Small intestine (tissue), 7 donors: ENCODE measurements around the gene AMDHD1. TPM values are rescaled to one million over a fixed set of nuclear protein-coding genes. Genes with fewer than 3 reads are reported as not detected.

Source experiments
- DNase-seq, 2 donors: peaks; one replicate each; pipeline versions ENCODE4 v3.0.0 to v3.0.0-alpha.2; 2013
- FAIRE-seq: peaks from 2 replicates; lab custom pipeline; 2012; peaks lifted over from hg19 to GRCh38; lab: Jason Lieb, UNC
- H3K27ac ChIP-seq, 3 donors: one replicate each; pipeline ENCODE4 v1.5.1; 2013; ENCODE audit warnings: low read length in 2 of 3, mild to moderate bottlenecking in 2 of 3, control low read depth in 1 of 3, inconsistent platforms in 1 of 3, low read depth in 1 of 3, moderate library complexity in 1 of 3
- H3K27me3 ChIP-seq, 3 donors: one replicate each; pipeline ENCODE4 v1.6.1; 2013; ENCODE audit warnings: low read length in 3 of 3, inconsistent platforms in 1 of 3; ENCODE audit not compliant: control insufficient read depth in 3 of 3, insufficient read depth in 3 of 3
- H3K36me3 ChIP-seq, 3 donors: one replicate each; pipeline ENCODE4 v1.6.1; 2013; ENCODE audit warnings: low read length in 3 of 3, inconsistent platforms in 1 of 3, low read depth in 1 of 3, mild to moderate bottlenecking in 1 of 3, moderate library complexity in 1 of 3; ENCODE audit not compliant: control insufficient read depth in 3 of 3, insufficient read depth in 2 of 3
- H3K4me1 ChIP-seq, 3 donors: one replicate each; pipeline ENCODE4 v1.6.1; 2013; ENCODE audit warnings: low read length in 2 of 3, inconsistent platforms in 1 of 3, low read depth in 1 of 3, mild to moderate bottlenecking in 1 of 3, moderate library complexity in 1 of 3; ENCODE audit not compliant: control insufficient read depth in 3 of 3, insufficient read depth in 2 of 3
- H3K4me3 ChIP-seq, 3 donors: one replicate each; pipeline ENCODE4 v1.5.1; 2013; ENCODE audit warnings: low read length in 3 of 3, control low read depth in 1 of 3, inconsistent platforms in 1 of 3, low read depth in 1 of 3, mild to moderate bottlenecking in 1 of 3, moderate library complexity in 1 of 3
- H3K9me3 ChIP-seq, 2 donors: one replicate each; pipeline ENCODE4 v1.6.1; 2013; ENCODE audit warnings: low read depth in 1 of 2, low read length in 1 of 2; ENCODE audit not compliant: control insufficient read depth in 2 of 2, insufficient read depth in 1 of 2
- WGBS, 3 donors: extraction: QIAGEN DNeasy Blood & Tissue Kit; methylation state at CpG; one replicate each; pipeline ENCODE4 v1.1.7; 2013; 5-methylcytosine and 5-hydroxymethylcytosine counted together
- polyA plus RNA-seq, 4 donors: library from polyadenylated mRNA; stranded (reverse) in 3 of 4; unstranded in 1 of 4; fragments of 200-250 nt in 3 of 4; fragments of 120-200 nt in 1 of 4; gene quantifications; one replicate each; pipeline versions ENCODE4 v1.2.1 to v1.2.3, GENCODE V29; 2013
- donor health status: healthy with polysubstance abuse.
- donor health status: control.
- donor health status: control.
- donor health status: Bipolar disorder and iron deficiency.
- donor health status: healthy.

The AMDHD1 gene
- polyA plus RNA-seq, 4 donors, result 0.61 to 10.9 (median 0.85) TPM

GRCh38 chr12:95978774-95979173 is 35.6 kb downstream of the AMDHD1 start:
- WGBS, 3 donors, result 80 to 88% (median 84%) methylated on average over 3 of the region's 3 CpGs
- H3K9me3 ChIP-seq, result no peaks in the 10 kb centered on the region

GRCh38 chr12:95980437-95980836 is 37.3 kb downstream of the AMDHD1 start:
- Histone ChIP-seq H3K27ac (peak overlapping the region in 1 of 3 donors; percentile 16), H3K9me3 (no peaks in the 10 kb centered on the region), H3K4me1 (peaks cover 0 to 4% (median 0%) of the 10 kb centered on the region in 3 donors), H3K4me3 (no peak overlapping the region), H3K27me3 (no peaks in the 10 kb centered on the region), H3K36me3 (peaks cover 0 to 3% (median 0%) of the 10 kb centered on the region in 3 donors)
- FAIRE-seq, result no peak
- no peak for DNase-seq
- WGBS, 3 donors, result 92 to 96% (median 92%) methylated on average over 5 of the region's 5 CpGs

More at GRCh38 chr12:95978774-95979173, 35.6 kb downstream of the AMDHD1 start:
- H3K4me3 ChIP-seq, result no peak overlapping the region
- H3K27me3 ChIP-seq, result no peaks in the 10 kb centered on the region
- H3K27ac ChIP-seq, result no peak overlapping the region
- H3K36me3 ChIP-seq, result peaks cover 0 to 3% (median 0%) of the 10 kb centered on the region in 3 donors
- DNase-seq (no peak), FAIRE-seq (no peak)
- H3K4me1 ChIP-seq, result peaks cover 0 to 14% (median 0%) of the 10 kb centered on the region in 3 donors

GRCh38 chr12:95982602-95983001 is 39.5 kb downstream of the AMDHD1 start:
- no peak overlapping the region for H3K4me3 ChIP-seq
- H3K27me3 ChIP-seq, result no peaks in the 10 kb centered on the region
- DNase-seq (no peak), FAIRE-seq (no peak)
- WGBS, 3 donors, result 76 to 82% (median 77%) methylated on average over 1 of the region's 1 CpG
- H3K4me1 ChIP-seq, result peaks cover 0 to 4% (median 0%) of the 10 kb centered on the region in 3 donors
- H3K9me3 ChIP-seq, result no peaks in the 10 kb centered on the region
- no peaks in the 10 kb centered on the region for H3K36me3 ChIP-seq
- H3K27ac ChIP-seq, result no peak overlapping the region

GRCh38 chr12:95984682-95985081 is 41.6 kb downstream of the AMDHD1 start:
- no peak for FAIRE-seq
- no peak for DNase-seq
- Histone ChIP-seq H3K36me3 (no peaks in the 10 kb centered on the region), H3K4me1 (peaks cover 0 to 4% (median 0%) of the 10 kb centered on the region in 3 donors), H3K27ac (no peak overlapping the region), H3K9me3 (no peaks in the 10 kb centered on the region), H3K4me3 (no peak overlapping the region), H3K27me3 (peaks cover 0 to 4% (median 0%) of the 10 kb centered on the region in 3 donors)
- WGBS, 3 donors, result 88 to 100% (median 95%) methylated on average over 1 of the region's 1 CpG

GRCh38 chr12:95986635-95987570 is 43.8 kb downstream of the AMDHD1 start:
- H3K4me1 ChIP-seq, result no peaks in the 10 kb centered on the region
- no peak for DNase-seq
- no peak overlapping the region for H3K4me3 ChIP-seq
- H3K36me3 ChIP-seq, result peaks cover 0 to 4% (median 0%) of the 10 kb centered on the region in 3 donors
- 71 to 82% (median 81%) methylated on average over 14 of the region's 14 CpGs for WGBS, 3 donors
- peaks cover 0 to 6% of the 10 kb centered on the region in 2 donors for H3K9me3 ChIP-seq
- H3K27ac ChIP-seq, result no peak overlapping the region
- peaks cover 0 to 4% (median 0%) of the 10 kb centered on the region in 3 donors for H3K27me3 ChIP-seq
- no peak for FAIRE-seq

- 78 to 87% (median 82%) methylated on average over 11 of the region's 11 CpGs for WGBS, 3 donors
- peaks cover 0 to 4% (median 0%) of the 10 kb centered on the region in 3 donors for H3K36me3 ChIP-seq
- no peaks in the 10 kb centered on the region for H3K4me1 ChIP-seq
- H3K27me3 ChIP-seq, result peaks cover 0 to 4% (median 0%) of the 10 kb centered on the region in 3 donors
- FAIRE-seq (no peak), DNase-seq (no peak)
- no peak overlapping the region for H3K4me3 ChIP-seq
- H3K9me3 ChIP-seq, result peaks cover 0 to 6% of the 10 kb centered on the region in 2 donors
- H3K27ac ChIP-seq, result no peak overlapping the region
Observed at GRCh38 chr12:95988506-95989275, 45.6 kb downstream of the AMDHD1 start.

GRCh38 chr12:95989504-95990123 is 46.5 kb downstream of the AMDHD1 start:
- WGBS, 3 donors, result 54 to 85% (median 66%) methylated on average over 4 of the region's 4 CpGs
- Histone ChIP-seq H3K27ac (no peak overlapping the region), H3K36me3 (peaks cover 0 to 7% (median 0%) of the 10 kb centered on the region in 3 donors), H3K27me3 (peaks cover 0 to 4% (median 0%) of the 10 kb centered on the region in 3 donors), H3K9me3 (peaks cover 0 to 6% of the 10 kb centered on the region in 2 donors), H3K4me3 (no peak overlapping the region), H3K4me1 (no peaks in the 10 kb centered on the region)
- FAIRE-seq (no peak), DNase-seq (no peak)

DNA sequence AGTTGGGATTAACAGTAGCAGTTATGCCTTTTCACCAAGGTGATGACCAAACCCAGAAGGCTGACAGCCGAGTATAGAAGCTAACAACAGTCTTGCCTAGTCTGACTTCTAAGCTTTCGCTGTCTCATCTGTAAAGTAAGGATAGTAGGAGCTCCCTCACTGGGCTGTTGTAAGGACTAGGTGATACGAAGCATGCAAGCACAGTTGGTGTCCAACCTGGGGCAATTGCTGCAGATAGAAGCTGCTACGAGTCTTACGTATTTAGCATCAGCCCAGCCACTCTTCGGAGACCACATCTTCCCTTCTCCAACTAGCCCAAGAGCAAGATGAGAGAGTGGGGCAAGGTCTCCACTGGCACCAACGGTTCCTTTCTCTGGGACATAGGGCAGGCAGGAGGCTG is 47.0 kb downstream of the AMDHD1 start:
- Histone ChIP-seq H3K4me1 (no peaks in the 10 kb centered on the region), H3K36me3 (peaks cover 0 to 8% (median 0%) of the 10 kb centered on the region in 3 donors), H3K9me3 (peaks cover 0 to 6% of the 10 kb centered on the region in 2 donors), H3K27ac (no peak overlapping the region), H3K4me3 (no peak overlapping the region), H3K27me3 (peaks cover 0 to 4% (median 0%) of the 10 kb centered on the region in 3 donors)
- no peak for FAIRE-seq
- WGBS, 3 donors, result 83 to 90% (median 87%) methylated on average over 7 of the region's 7 CpGs
- DNase-seq, result no peak
